Measurements from ENCODE around the gene AKT1. TPM values are rescaled to one million over a fixed set of nuclear protein-coding genes. Genes with fewer than 3 reads are reported as not detected.

The AKT1 gene
- polyA plus RNA-seq, 1 experiment: 226 TPM

DNA sequence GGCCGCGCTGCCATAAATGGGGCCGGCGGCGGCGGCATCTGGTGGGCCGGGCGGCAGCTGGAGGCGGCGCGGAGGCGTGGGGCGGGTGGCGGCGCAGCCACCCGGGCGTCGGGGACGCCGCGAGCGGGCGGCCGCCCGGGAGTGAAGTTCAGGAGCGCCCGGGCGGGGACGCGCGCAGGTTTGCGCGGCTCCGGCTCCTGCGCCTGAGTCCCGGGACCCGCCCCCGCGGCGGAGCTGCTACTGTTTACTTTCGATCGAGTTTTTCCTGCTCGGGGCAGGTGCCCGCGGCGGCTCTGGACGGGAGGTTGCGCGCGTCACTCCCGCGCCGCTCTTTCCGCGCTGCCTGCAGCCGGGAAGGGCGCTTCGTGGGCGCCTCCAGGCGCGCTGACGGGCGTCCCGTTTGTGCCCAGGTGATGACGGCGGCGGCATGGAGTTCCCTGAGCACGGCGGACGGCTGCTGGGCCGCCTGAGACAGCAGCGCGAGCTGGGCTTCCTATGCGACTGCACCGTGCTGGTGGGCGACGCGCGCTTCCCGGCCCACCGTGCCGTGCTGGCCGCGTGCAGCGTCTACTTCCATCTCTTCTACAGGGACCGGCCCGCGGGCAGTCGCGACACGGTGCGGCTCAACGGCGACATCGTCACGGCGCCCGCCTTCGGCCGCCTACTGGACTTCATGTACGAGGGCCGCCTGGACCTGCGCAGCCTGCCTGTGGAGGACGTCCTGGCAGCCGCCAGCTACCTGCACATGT, 5.4 kb upstream of the AKT1 start, which contains the start of gene ZBTB42:
Gene ZBTB42, plus strand, starts transcription at position 331 of the 749 bp plus-strand sequence. Its CDS starts 97 bp downstream, at position 428.
- ChIA-PET CTCF (interaction anchor here (1.0 to 1.3 kb wide), 4 partner anchors 10 to 32 kb away, joined by 3 to 5 read pairs (median 4); no protein-coding TSS in a partner anchor), POLR2A (no interaction called here)
- peak within 1 kb of the TSS; percentile 66 for H3K4me3 ChIP-seq (ENCODE audit: low read depth, low read length)
- no peak for DNase-seq (ENCODE audit: low read depth)
- H3K27me3 ChIP-seq (ENCODE audit: control insufficient read depth, insufficient read depth, low read length): no peaks in the 10 kb centered on the region
- TF ChIP-seq, protein P1, sequence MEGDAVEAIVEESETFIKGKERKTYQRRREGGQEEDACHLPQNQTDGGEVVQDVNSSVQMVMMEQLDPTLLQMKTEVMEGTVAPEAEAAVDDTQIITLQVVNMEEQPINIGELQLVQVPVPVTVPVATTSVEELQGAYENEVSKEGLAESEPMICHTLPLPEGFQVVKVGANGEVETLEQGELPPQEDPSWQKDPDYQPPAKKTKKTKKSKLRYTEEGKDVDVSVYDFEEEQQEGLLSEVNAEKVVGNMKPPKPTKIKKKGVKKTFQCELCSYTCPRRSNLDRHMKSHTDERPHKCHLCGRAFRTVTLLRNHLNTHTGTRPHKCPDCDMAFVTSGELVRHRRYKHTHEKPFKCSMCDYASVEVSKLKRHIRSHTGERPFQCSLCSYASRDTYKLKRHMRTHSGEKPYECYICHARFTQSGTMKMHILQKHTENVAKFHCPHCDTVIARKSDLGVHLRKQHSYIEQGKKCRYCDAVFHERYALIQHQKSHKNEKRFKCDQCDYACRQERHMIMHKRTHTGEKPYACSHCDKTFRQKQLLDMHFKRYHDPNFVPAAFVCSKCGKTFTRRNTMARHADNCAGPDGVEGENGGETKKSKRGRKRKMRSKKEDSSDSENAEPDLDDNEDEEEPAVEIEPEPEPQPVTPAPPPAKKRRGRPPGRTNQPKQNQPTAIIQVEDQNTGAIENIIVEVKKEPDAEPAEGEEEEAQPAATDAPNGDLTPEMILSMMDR (IDR thresholded peaks at IDR 0.05; ENCODE audit: insufficient read depth, low read depth, low read length): no peak
- peaks cover 1% of the 10 kb centered on the region; the same call in 1 of the 2 replicates for H3K36me3 ChIP-seq (ENCODE audit: control insufficient read depth, insufficient read depth, low read length)

DNA sequence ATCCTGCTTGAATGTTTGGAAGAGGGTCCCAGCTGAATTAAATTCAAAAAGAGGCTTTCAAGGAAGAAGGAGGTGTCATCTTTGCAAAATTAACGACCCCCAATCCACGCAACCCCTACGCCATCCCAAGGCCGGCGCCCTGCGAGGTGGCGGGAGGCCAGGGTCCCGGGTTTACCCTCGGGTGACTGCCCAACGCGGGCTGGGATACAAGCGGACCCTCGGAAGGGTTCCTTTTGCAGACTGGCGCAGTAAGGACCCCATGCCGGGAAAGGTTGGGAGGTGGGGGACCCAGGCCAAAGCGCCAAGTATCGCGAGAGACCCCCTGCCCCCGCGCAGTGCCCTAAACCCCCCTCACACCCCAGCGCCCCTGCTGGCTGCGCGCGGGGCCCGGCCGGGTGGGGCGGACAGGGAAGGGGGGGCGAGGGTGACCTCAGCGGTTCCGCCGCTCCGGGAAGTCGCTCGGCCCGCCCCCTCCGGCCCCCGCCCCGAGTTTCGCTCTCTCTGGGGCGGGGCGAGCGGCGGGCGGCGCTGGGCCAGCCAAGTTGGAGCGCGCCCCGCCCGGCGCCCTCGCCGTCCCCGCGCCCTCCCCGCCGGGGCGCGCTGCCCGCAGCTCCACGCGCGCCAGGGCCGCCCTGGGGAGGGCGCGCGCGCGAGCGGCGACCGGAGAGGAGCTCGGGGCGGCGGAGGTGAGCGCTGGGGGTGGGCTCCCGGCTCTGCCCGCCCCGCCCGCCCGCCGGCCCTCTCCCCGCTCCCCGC, 4.6 kb upstream of the AKT1 start:
- no peak for DNase-seq (ENCODE audit: low read depth)
- Histone ChIP-seq H3K36me3 (ENCODE audit: control insufficient read depth, insufficient read depth, low read length) (peaks cover 1% of the 10 kb centered on the region; the same call in 1 of the 2 replicates), H3K4me3 (ENCODE audit: low read depth, low read length) (peak overlapping the region; percentile 66), H3K27me3 (ENCODE audit: control insufficient read depth, insufficient read depth, low read length) (no peaks in the 10 kb centered on the region)
- ChIA-PET CTCF (interaction anchor here (1.0 to 1.3 kb wide), 3 partner anchors 9 to 30 kb away, joined by 3 to 5 read pairs (median 4); no protein-coding TSS in a partner anchor), POLR2A (no interaction called here)
- TF ChIP-seq, protein P1 (IDR thresholded peaks at IDR 0.05; ENCODE audit: insufficient read depth, low read depth, low read length): peak; percentile 54

DNA sequence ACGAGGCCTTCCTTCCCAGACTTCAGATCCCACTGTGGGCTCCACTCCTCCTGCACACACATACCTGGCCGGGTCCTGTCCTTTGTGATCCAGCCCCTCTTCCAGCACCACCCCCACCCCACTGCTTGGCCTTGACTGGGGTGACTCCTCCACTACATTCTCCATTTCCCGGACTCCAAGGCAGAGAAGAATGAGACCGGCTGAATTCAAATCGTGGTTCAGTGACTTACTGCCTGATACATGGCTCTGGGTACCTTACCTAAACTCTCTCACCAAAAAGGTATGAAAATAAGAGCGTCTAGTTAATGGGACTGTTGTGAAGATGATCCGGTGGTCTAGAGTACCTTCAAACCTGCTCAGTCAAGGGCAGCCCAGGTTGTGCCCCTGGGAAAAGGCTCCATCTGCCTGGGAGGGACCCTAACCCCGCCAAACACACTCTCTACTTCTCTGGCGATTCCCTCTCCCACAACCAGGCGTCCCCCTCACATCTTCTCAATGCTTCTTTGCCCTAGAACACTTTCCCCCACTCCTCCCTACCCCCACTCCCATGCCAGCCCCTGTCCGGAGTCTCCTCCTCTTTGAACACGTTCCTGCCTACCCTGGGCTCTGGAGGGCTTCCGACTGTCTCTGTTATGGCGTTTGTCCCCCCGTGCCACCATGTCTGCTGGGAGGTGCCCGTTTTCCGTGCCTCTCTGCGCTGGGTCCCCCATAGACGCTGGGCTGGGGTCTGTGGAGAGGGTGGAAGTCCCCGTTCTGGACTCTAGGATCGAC, 3.9 kb upstream of the AKT1 start:
- H3K27me3 ChIP-seq (ENCODE audit: control insufficient read depth, insufficient read depth, low read length): no peaks in the 10 kb centered on the region
- H3K36me3 ChIP-seq (ENCODE audit: control insufficient read depth, insufficient read depth, low read length): peaks cover 1% of the 10 kb centered on the region; the same call in 1 of the 2 replicates
- ChIA-PET CTCF (interaction anchor here (1.0 to 1.2 kb wide), 2 partner anchors 18 to 31 kb away, joined by 3 read pairs; no protein-coding TSS in a partner anchor), POLR2A (no interaction called here)
- TF ChIP-seq, protein P1 (IDR thresholded peaks at IDR 0.05; ENCODE audit: insufficient read depth, low read depth, low read length): peak; percentile 19; the same call in 1 of the 2 replicates
- peak overlapping the region; percentile 66 for H3K4me3 ChIP-seq (ENCODE audit: low read depth, low read length)
- DNase-seq (ENCODE audit: low read depth): no peak

DNA sequence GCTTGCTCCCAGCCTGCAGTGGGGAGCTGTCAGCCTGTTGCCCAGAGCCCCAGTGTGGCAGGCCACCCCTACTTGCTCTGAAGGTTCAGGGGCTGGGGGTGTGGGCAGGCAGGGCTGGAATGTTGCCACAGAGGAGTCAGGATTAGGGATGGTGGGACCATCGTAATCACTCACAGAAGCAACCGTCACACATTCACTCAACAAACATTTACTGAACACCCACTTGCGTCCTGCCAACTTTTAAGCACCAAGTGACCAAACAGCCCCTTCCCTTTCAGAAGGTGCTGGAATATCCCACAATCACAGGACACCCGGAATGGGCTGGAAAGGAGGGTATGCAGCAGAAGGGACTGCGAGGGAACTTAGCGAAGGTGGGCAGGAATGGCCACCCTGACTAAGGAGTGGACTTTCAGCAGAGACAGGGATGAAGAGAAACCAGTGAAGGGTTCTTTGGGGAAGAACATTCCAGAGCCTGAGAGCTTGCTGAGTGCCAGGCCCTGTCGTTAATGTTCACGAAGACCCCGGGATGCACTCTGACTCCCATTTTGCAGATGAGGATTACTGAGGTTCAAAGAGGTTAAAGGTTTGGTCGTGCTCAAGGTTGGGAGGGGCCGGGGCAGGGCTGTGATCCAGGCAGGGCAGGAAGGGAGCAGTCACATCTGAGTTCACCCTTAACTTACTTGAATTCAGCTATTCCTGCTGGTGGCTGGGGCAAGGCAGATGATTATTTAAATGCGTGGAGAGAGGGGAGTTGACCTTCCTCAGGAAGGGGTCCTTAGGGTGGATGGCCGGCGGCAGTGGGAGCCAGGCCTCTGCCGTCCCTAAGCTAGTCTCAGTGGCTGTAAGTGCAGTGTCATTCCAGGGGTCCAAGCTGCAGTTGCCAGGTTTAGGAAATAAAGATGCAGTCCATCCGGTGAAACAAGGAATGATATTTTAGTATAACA, 3.0 kb upstream of the AKT1 start:
- ChIA-PET POLR2A (no interaction called here), CTCF (interaction anchor here (1.0 to 1.2 kb wide), 2 partner anchors 17 to 30 kb away, joined by 3 read pairs; no protein-coding TSS in a partner anchor)
- Histone ChIP-seq H3K27me3 (ENCODE audit: control insufficient read depth, insufficient read depth, low read length) (no peaks in the 10 kb centered on the region), H3K36me3 (ENCODE audit: control insufficient read depth, insufficient read depth, low read length) (peaks cover 1% of the 10 kb centered on the region; the same call in 1 of the 2 replicates), H3K4me3 (ENCODE audit: low read depth, low read length) (no peak overlapping the region)
- DNase-seq (ENCODE audit: low read depth): no peak
- TF ChIP-seq, protein P1 (IDR thresholded peaks at IDR 0.05; ENCODE audit: insufficient read depth, low read depth, low read length): no peak
